H9 (cell line): Measurements from ENCODE around the gene PCDHGA12. TPM values are rescaled to one million over a fixed set of nuclear protein-coding genes. Genes with fewer than 3 reads are reported as not detected.

ENCODE experiments used
- DNase-seq: peaks from one replicate; pipeline ENCODE4 v3.0.0-alpha.2; 2017
- H2AFZ ChIP-seq: one replicate; pipeline ENCODE4 v1.6.1; 2013; ENCODE audit warnings: mild to moderate bottlenecking, low read length, control low read depth, moderate library complexity
- H2AK5ac ChIP-seq: 2 replicates; pipeline ENCODE4 v1.6.1; 2013; ENCODE audit warnings: low read length, control low read depth, mixed read lengths; ENCODE audit not compliant: insufficient read length
- H2BK120ac ChIP-seq: one replicate; pipeline ENCODE4 v1.6.1; 2013; ENCODE audit warnings: low read depth, mild to moderate bottlenecking, low read length, control low read depth, inconsistent platforms; ENCODE audit not compliant: poor library complexity, severe bottlenecking
- H2BK12ac ChIP-seq: 2 replicates; pipeline ENCODE4 v1.6.1; 2013; ENCODE audit warnings: low read length, control low read depth, mixed read lengths, low read depth; ENCODE audit not compliant: insufficient read length
- H2BK15ac ChIP-seq: 2 replicates; pipeline ENCODE4 v1.6.1; 2013; ENCODE audit warnings: low read depth, low read length, control low read depth
- H2BK20ac ChIP-seq: one replicate; pipeline ENCODE4 v1.6.1; 2013; ENCODE audit warnings: low read depth, mild to moderate bottlenecking, low read length, control low read depth, inconsistent platforms; ENCODE audit not compliant: poor library complexity, severe bottlenecking
- H2BK5ac ChIP-seq: 2 replicates; pipeline ENCODE4 v1.6.1; 2013; ENCODE audit warnings: low read length, control low read depth, mixed read lengths; ENCODE audit not compliant: insufficient read length
- H3K14ac ChIP-seq: 2 replicates; pipeline ENCODE4 v1.6.1; 2013; ENCODE audit warnings: low read length, control low read depth; ENCODE audit not compliant: insufficient read depth
- H3K18ac ChIP-seq: 2 replicates; pipeline ENCODE4 v1.6.1; 2013; ENCODE audit warnings: low read depth, mild to moderate bottlenecking, mixed read lengths, low read length, control low read depth; ENCODE audit not compliant: insufficient read length
- H3K23ac ChIP-seq: 2 replicates; pipeline ENCODE4 v1.6.1; 2013; ENCODE audit warnings: low read length, control low read depth, mixed read lengths, low read depth; ENCODE audit not compliant: insufficient read length
- H3K23me2 ChIP-seq: 2 replicates; pipeline ENCODE4 v1.6.1; 2013; ENCODE audit warnings: low read depth, mild to moderate bottlenecking, mixed read lengths, low read length, control low read depth; ENCODE audit not compliant: insufficient read length, poor library complexity, severe bottlenecking
- H3K27ac ChIP-seq: 2 replicates; pipeline ENCODE4 v1.5.1; 2013; ENCODE audit warnings: low read length, control low read depth, mixed read lengths, low read depth; ENCODE audit not compliant: insufficient read length
- H3K27me3 ChIP-seq: 2 replicates; pipeline ENCODE4 v1.6.1; 2013; ENCODE audit warnings: low read length, control low read depth, inconsistent platforms; ENCODE audit not compliant: insufficient read depth
- H3K4ac ChIP-seq: 2 replicates; pipeline ENCODE4 v1.6.1; 2013; ENCODE audit warnings: low read depth, mild to moderate bottlenecking, control low read depth, inconsistent platforms, low read length, moderate library complexity
- H3K4me1 ChIP-seq: 2 replicates; pipeline ENCODE4 v1.6.1; 2013; ENCODE audit warnings: low read length, control low read depth, inconsistent platforms; ENCODE audit not compliant: insufficient read depth
- H3K4me2 ChIP-seq: 2 replicates; pipeline ENCODE4 v1.6.1; 2013; ENCODE audit warnings: low read length, control low read depth, mixed read lengths; ENCODE audit not compliant: insufficient read length, insufficient read depth
- H3K56ac ChIP-seq: 2 replicates; pipeline ENCODE4 v1.6.1; 2013; ENCODE audit warnings: low read depth, mild to moderate bottlenecking, mixed read lengths, low read length, control low read depth; ENCODE audit not compliant: insufficient read length
- H3K79me1 ChIP-seq: 2 replicates; pipeline ENCODE4 v1.6.1; 2013; ENCODE audit warnings: low read depth, mild to moderate bottlenecking, moderate library complexity, low read length, control low read depth, inconsistent platforms; ENCODE audit not compliant: insufficient read depth, poor library complexity, severe bottlenecking
- H3K79me2 ChIP-seq: 2 replicates; pipeline ENCODE4 v1.6.1; 2013; ENCODE audit warnings: low read length, control low read depth, inconsistent platforms; ENCODE audit not compliant: insufficient read depth
- H3K9ac ChIP-seq: 2 replicates; pipeline ENCODE4 v1.6.1; 2013; ENCODE audit warnings: low read length, control low read depth, mixed read lengths; ENCODE audit not compliant: insufficient read length; ENCODE audit errors: extremely low read depth
- H3K9me3 ChIP-seq: one replicate; pipeline ENCODE4 v1.6.1; 2013; ENCODE audit warnings: low read depth, low read length, inconsistent platforms; ENCODE audit not compliant: control insufficient read depth
- H3T11ph ChIP-seq: one replicate; pipeline ENCODE4 v1.6.1; 2013; ENCODE audit warnings: mild to moderate bottlenecking, low read length, control low read depth, inconsistent platforms
- H4K20me1 ChIP-seq: one replicate; pipeline ENCODE4 v1.6.1; 2013; ENCODE audit not compliant: control insufficient read depth, insufficient read length, insufficient read depth
- H4K5ac ChIP-seq: 2 replicates; pipeline ENCODE4 v1.6.1; 2013; ENCODE audit warnings: low read depth, mild to moderate bottlenecking, mixed read lengths, low read length, control low read depth; ENCODE audit not compliant: insufficient read length
- H4K8ac ChIP-seq: replicated peaks from 2 replicates; pipeline ENCODE4 v1.6.1; 2013; ENCODE audit warnings: low read length, control low read depth, mixed read lengths, low read depth; ENCODE audit not compliant: insufficient read length
- H4K91ac ChIP-seq: 2 replicates; pipeline ENCODE4 v1.6.1; 2013; ENCODE audit warnings: low read depth, mild to moderate bottlenecking, moderate library complexity, mixed read lengths, low read length, control low read depth; ENCODE audit not compliant: insufficient read length
- H3K27ac Mint-ChIP-seq, 3 experiments: 2 replicates in 2 of 3; 3 replicates in 1 of 3; pipeline ENCODE4 v1.8.0; 2020 to 2021; ENCODE audit warnings: mixed read lengths in 3 of 3, mild to moderate bottlenecking in 1 of 3, moderate library complexity in 1 of 3
- H3K27me3 Mint-ChIP-seq: 2 replicates; pipeline ENCODE4 v1.8.0; 2021; ENCODE audit warnings: low read depth, mild to moderate bottlenecking, moderate library complexity, mixed read lengths
- H3K36me3 Mint-ChIP-seq, 3 experiments: 2 replicates in 2 of 3; 3 replicates in 1 of 3; pipeline ENCODE4 v1.8.0; 2020 to 2021; ENCODE audit warnings: low read depth in 3 of 3, mixed read lengths in 3 of 3; ENCODE audit not compliant: insufficient read depth in 1 of 3
- H3K4me1 Mint-ChIP-seq, 2 experiments: 2 replicates each; pipeline ENCODE4 v1.8.0; 2020; ENCODE audit warnings: mixed read lengths in 2 of 2
- H3K4me3 Mint-ChIP-seq, 2 experiments: 2 replicates in 1 of 2; 3 replicates in 1 of 2; pipeline ENCODE4 v1.8.0; 2020 to 2021; ENCODE audit warnings: mild to moderate bottlenecking in 2 of 2, mixed read lengths in 2 of 2, moderate library complexity in 1 of 2
- H3K9me3 Mint-ChIP-seq, 2 experiments: 2 replicates in 1 of 2; 3 replicates in 1 of 2; pipeline ENCODE4 v1.8.0; 2020; ENCODE audit warnings: mild to moderate bottlenecking in 2 of 2, mixed read lengths in 2 of 2, moderate library complexity in 1 of 2
- WGBS: extraction: QIAGEN DNeasy Blood & Tissue Kit; methylation state at CpG from one replicate; pipeline ENCODE4 v1.1.7; 2013; ENCODE audit warnings: missing lambda C conversion rate, low lambda C conversion rate, mixed read lengths; ENCODE audit not compliant: insufficient read length; ENCODE audit errors: extremely low coverage; 5-methylcytosine and 5-hydroxymethylcytosine counted together
- total RNA-seq: library from RNA; stranded (reverse); gene quantifications from 2 replicates; pipeline ENCODE4 v1.2.1, GENCODE V29; 2021
- TF ChIP-seq, protein P1 (sequence below): fragments of 200-600 bp; sonication (generic); conservative IDR thresholded peaks from 3 replicates; pipeline ENCODE4 v1.8.0; 2021; ENCODE audit warnings: antibody characterized with exemption, mild to moderate bottlenecking

PCDHGA12 gene
- total RNA-seq, 1 experiment from 2014 or later = 1.3 TPM

DNA sequence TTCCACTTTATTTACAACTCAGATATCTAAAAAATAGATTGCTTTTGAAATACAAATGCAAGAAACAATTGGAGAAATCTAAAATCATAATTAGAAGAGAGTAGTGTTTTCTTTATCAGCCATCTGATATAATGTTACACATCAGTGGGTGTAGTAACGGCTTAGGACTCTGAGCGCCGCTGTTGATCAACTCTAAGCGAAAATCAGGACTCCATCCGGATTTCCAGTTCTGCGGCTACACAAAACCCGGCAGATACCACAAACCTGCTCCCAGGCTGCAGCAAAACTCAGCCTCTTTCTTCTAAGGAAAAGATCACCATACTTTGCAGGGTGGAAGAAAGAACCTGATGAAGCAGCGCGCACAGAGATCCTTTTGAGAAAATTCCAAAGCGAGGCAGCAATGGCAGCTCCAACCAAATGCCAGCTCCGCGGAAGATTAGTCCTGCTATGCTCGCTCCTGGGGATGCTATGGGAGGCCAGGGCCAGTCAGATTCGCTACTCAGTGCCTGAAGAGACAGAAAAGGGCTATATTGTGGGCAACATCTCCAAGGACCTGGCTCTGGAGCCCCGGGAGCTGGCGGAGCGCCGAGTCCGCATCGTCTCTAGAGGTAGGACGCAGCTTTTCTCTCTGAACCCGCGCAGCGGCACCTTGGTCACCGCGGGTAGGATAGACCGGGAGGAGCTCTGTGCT lies 27.6 kb upstream of the PCDHGA12 start, which contains the start of gene PCDHGA9:
Gene PCDHGA9, plus strand, starts transcription at position 226 of the 691 bp plus-strand sequence. Its CDS starts 175 bp downstream, at position 401.
- Histone ChIP-seq H2AK5ac (no peak within 1 kb of the TSS), H3K27me3 (no peaks in the 10 kb centered on the region), H2BK120ac (no peak within 1 kb of the TSS), H3K79me2 (no peaks in the 10 kb centered on the region), H4K20me1 (no peaks in the 10 kb centered on the region), H3K14ac (no peak within 1 kb of the TSS; the same call in 1 of the 2 replicates), H3K4ac (no peak within 1 kb of the TSS), H2BK5ac (no peak within 1 kb of the TSS), H3K4me2 (no peak within 1 kb of the TSS), H2BK15ac (no peak within 1 kb of the TSS), H3K27ac (no peak within 1 kb of the TSS), H2AFZ (no peak within 1 kb of the TSS), H3K4me1 (no peaks in the 10 kb centered on the region), H3K23ac (no peak within 1 kb of the TSS), H4K5ac (no peak within 1 kb of the TSS), H2BK12ac (no peak within 1 kb of the TSS), H3K79me1 (no peaks in the 10 kb centered on the region), H2BK20ac (no peak within 1 kb of the TSS), H3K9ac (no peak within 1 kb of the TSS), H3K23me2 (no peaks in the 10 kb centered on the region), H3K56ac (no peak within 1 kb of the TSS), H4K8ac (no peak within 1 kb of the TSS), H3K18ac (no peak within 1 kb of the TSS), H3T11ph (no peak within 1 kb of the TSS), H3K9me3 (peaks cover 29% of the 10 kb centered on the region), H4K91ac (no peak within 1 kb of the TSS)
- H3K27me3 Mint-ChIP-seq = no peaks in the 10 kb centered on the region
- peak within 1 kb of the TSS in 1 of 3 experiments; percentile 25; a peak in 1 of 7 replicates for H3K27ac Mint-ChIP-seq
- WGBS = no CpG with 5 or more reads among the region's 27 CpGs
- peaks cover 17 to 31% (median 29%) of the 10 kb centered on the region in 3 experiments for H3K36me3 Mint-ChIP-seq
- H3K4me3 Mint-ChIP-seq = no peak within 1 kb of the TSS
- TF ChIP-seq, protein P1, sequence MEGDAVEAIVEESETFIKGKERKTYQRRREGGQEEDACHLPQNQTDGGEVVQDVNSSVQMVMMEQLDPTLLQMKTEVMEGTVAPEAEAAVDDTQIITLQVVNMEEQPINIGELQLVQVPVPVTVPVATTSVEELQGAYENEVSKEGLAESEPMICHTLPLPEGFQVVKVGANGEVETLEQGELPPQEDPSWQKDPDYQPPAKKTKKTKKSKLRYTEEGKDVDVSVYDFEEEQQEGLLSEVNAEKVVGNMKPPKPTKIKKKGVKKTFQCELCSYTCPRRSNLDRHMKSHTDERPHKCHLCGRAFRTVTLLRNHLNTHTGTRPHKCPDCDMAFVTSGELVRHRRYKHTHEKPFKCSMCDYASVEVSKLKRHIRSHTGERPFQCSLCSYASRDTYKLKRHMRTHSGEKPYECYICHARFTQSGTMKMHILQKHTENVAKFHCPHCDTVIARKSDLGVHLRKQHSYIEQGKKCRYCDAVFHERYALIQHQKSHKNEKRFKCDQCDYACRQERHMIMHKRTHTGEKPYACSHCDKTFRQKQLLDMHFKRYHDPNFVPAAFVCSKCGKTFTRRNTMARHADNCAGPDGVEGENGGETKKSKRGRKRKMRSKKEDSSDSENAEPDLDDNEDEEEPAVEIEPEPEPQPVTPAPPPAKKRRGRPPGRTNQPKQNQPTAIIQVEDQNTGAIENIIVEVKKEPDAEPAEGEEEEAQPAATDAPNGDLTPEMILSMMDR = peak; percentile 56
- no peak for DNase-seq
- peaks cover 31 to 50% of the 10 kb centered on the region in 2 experiments for H3K9me3 Mint-ChIP-seq
- no peaks in the 10 kb centered on the region for H3K4me1 Mint-ChIP-seq
